SK-N-SH treated with all-trans-retinoic acid at 6 μM for 48 hours (cell line): Measurements from ENCODE around the gene OR6K2.
A peak's percentile ranks its signal among the peaks of the same experiment; 100 is the strongest.

ENCODE experiments used
- ATAC-seq: fragments of 200-7000 bp; cut with Tn5 transposase; 3 replicates; pipeline ENCODE4 v1.9.1; 2020; ENCODE audit warnings: mild to moderate bottlenecking, moderate library complexity
- GLIS3 ChIP-seq: fragments of 250-450 bp; sonication (Bioruptor Pico); IDR thresholded peaks from 2 replicates; pipeline ENCODE4 v1.5.0; 2020; ENCODE audit warnings: mild to moderate bottlenecking, moderate library complexity
- OSR1 ChIP-seq: fragments of 250-450 bp; sonication (Bioruptor Pico); IDR thresholded peaks from 2 replicates; pipeline ENCODE4 v1.8.0; 2022; ENCODE audit warnings: moderate library complexity, mild to moderate bottlenecking, inconsistent platforms
- PPARA ChIP-seq: fragments of 250-450 bp; sonication (Bioruptor Pico); IDR thresholded peaks from 2 replicates; pipeline ENCODE4 v1.5.0; 2020; ENCODE audit warnings: mild to moderate bottlenecking, borderline replicate concordance
- SNAI2 ChIP-seq: fragments of 250-450 bp; sonication (Bioruptor Pico); IDR thresholded peaks from 2 replicates; pipeline ENCODE4 v1.5.0; 2020; ENCODE audit warnings: mild to moderate bottlenecking, moderate library complexity
- TCF4 ChIP-seq: fragments of 250-450 bp; sonication (Bioruptor Pico); IDR thresholded peaks from 2 replicates; pipeline ENCODE4 v1.8.0; 2021; ENCODE audit warnings: mild to moderate bottlenecking, moderate library complexity, borderline replicate concordance
- TOX ChIP-seq: fragments of 250-450 bp; sonication (Bioruptor Pico); IDR thresholded peaks from 2 replicates; pipeline ENCODE4 v1.8.0; 2021; ENCODE audit warnings: mild to moderate bottlenecking, moderate library complexity, borderline replicate concordance
- ZC3H10 ChIP-seq: fragments of 250-450 bp; sonication (Bioruptor Pico); IDR thresholded peaks from 2 replicates; pipeline ENCODE4 v1.5.1; 2021; ENCODE audit warnings: mild to moderate bottlenecking, moderate library complexity
- ZFP3 ChIP-seq: fragments of 250-450 bp; sonication (Bioruptor Pico); IDR thresholded peaks from 2 replicates; pipeline ENCODE4 v1.5.0; 2020; ENCODE audit warnings: mild to moderate bottlenecking, moderate library complexity
- ZFP30 ChIP-seq: fragments of 450-650 bp; formaldehyde crosslinking; IDR thresholded peaks from 2 replicates; pipeline ENCODE4 v1.5.0; 2022; ENCODE audit warnings: mild to moderate bottlenecking, moderate library complexity
- ZNF565 ChIP-seq: fragments of 450-650 bp; formaldehyde crosslinking; conservative IDR thresholded peaks from 2 replicates; pipeline ENCODE4 v1.5.0; 2020; ENCODE audit warnings: low read depth, mild to moderate bottlenecking, moderate library complexity
- ZNF70 ChIP-seq: fragments of 450-650 bp; formaldehyde crosslinking; IDR thresholded peaks from 2 replicates; pipeline ENCODE4 v1.5.0; 2020; ENCODE audit warnings: mild to moderate bottlenecking, moderate library complexity
- ZNF8 ChIP-seq: fragments of 450-650 bp; formaldehyde crosslinking; IDR thresholded peaks from 2 replicates; pipeline ENCODE4 v1.5.0; 2020; ENCODE audit warnings: mild to moderate bottlenecking, moderate library complexity
- TF ChIP-seq, protein P1 (sequence below): fragments of 250-450 bp; sonication (Bioruptor Pico); IDR thresholded peaks from 2 replicates; pipeline ENCODE4 v1.5.0; 2020; ENCODE audit warnings: mild to moderate bottlenecking, moderate library complexity
- TF ChIP-seq, protein P2 (sequence below): fragments of 250-450 bp; sonication (Bioruptor Pico); IDR thresholded peaks from 2 replicates; pipeline ENCODE4 v1.8.0; 2020; ENCODE audit warnings: mild to moderate bottlenecking, moderate library complexity, borderline replicate concordance
- TF ChIP-seq, protein P3 (sequence below): fragments of 250-450 bp; sonication (Bioruptor Pico); IDR thresholded peaks from 2 replicates; pipeline ENCODE4 v1.8.0; 2021; ENCODE audit warnings: low read depth, mild to moderate bottlenecking, moderate library complexity, borderline replicate concordance

OR6K2 gene

DNA sequence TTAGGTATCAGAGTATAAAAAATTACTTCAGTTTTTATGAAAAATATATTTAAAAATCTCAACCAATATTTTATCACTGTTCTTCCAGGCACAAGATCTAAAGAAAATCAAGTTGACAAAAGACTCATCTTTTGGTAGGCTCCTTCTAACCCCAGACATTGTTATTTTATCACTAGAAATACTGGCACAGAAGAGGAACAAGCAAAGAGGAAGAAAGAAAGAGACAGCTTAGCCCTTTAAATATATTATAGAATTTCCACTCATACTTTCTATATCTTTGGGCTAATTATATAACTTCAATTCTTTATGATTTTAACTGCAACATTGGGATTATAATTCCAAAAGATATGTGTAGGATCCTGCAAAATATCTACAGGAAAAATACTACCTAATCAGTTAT lies 46.4 kb downstream of the OR6K2 start:
- ATAC-seq = no peak
- TF ChIP-seq SNAI2 (CRISPR knock-in tag) = no peak
- no peak for TF ChIP-seq ZC3H10 (CRISPR knock-in tag)
- TF ChIP-seq ZNF565 = no peak
- TF ChIP-seq ZNF70 (CRISPR knock-in tag) = no peak
- TF ChIP-seq PPARA (CRISPR knock-in tag) = no peak
- TF ChIP-seq, protein P1, sequence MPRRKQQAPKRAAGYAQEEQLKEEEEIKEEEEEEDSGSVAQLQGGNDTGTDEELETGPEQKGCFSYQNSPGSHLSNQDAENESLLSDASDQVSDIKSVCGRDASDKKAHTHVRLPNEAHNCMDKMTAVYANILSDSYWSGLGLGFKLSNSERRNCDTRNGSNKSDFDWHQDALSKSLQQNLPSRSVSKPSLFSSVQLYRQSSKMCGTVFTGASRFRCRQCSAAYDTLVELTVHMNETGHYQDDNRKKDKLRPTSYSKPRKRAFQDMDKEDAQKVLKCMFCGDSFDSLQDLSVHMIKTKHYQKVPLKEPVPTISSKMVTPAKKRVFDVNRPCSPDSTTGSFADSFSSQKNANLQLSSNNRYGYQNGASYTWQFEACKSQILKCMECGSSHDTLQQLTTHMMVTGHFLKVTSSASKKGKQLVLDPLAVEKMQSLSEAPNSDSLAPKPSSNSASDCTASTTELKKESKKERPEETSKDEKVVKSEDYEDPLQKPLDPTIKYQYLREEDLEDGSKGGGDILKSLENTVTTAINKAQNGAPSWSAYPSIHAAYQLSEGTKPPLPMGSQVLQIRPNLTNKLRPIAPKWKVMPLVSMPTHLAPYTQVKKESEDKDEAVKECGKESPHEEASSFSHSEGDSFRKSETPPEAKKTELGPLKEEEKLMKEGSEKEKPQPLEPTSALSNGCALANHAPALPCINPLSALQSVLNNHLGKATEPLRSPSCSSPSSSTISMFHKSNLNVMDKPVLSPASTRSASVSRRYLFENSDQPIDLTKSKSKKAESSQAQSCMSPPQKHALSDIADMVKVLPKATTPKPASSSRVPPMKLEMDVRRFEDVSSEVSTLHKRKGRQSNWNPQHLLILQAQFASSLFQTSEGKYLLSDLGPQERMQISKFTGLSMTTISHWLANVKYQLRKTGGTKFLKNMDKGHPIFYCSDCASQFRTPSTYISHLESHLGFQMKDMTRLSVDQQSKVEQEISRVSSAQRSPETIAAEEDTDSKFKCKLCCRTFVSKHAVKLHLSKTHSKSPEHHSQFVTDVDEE (CRISPR knock-in tag) = no peak
- TF ChIP-seq, protein P2, sequence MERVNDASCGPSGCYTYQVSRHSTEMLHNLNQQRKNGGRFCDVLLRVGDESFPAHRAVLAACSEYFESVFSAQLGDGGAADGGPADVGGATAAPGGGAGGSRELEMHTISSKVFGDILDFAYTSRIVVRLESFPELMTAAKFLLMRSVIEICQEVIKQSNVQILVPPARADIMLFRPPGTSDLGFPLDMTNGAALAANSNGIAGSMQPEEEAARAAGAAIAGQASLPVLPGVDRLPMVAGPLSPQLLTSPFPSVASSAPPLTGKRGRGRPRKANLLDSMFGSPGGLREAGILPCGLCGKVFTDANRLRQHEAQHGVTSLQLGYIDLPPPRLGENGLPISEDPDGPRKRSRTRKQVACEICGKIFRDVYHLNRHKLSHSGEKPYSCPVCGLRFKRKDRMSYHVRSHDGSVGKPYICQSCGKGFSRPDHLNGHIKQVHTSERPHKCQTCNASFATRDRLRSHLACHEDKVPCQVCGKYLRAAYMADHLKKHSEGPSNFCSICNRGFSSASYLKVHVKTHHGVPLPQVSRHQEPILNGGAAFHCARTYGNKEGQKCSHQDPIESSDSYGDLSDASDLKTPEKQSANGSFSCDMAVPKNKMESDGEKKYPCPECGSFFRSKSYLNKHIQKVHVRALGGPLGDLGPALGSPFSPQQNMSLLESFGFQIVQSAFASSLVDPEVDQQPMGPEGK = no peak
- no peak for TF ChIP-seq GLIS3 (CRISPR knock-in tag)
- no peak for TF ChIP-seq TCF4
- no peak for TF ChIP-seq ZFP3 (CRISPR knock-in tag)
- TF ChIP-seq OSR1 = no peak
- TF ChIP-seq, all 23 proteins: peak for 0

DNA sequence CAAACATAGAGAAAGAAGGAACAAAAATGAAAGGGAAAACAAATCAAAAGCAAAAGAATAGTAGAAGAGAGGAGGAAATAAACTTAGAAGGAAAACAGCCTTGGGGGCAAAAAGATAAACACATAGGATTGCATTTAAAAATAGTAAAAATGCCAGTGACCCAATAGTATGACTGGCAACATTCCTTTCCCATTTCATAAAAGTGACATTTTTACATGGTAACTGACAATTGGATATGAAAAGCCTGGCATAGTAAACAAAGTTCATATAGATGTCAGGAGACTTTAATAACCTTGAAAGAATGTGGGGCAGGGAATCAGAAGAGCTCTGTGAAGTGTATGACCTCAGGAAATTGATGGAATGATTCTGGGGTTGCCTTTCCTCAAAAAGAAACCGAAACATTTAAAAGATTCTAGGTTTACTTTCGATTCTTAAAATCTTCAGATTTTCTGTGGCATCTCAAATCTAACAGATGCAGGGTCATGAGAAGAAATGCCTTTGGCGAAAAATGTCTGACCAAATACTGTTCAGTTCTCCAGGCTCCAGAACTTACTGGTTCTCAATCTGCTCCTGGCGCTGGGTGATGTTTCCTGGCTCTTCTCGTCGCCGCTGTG lies 47.6 kb downstream of the OR6K2 start:
- ATAC-seq = peak; percentile 79
- TF ChIP-seq ZNF565 (no peak), TOX (no peak), OSR1 (no peak), ZFP30 (no peak), GLIS3 (CRISPR knock-in tag) (no peak), ZC3H10 (CRISPR knock-in tag) (no peak), ZNF8 (CRISPR knock-in tag) (no peak), ZNF70 (CRISPR knock-in tag) (no peak)
- TF ChIP-seq, protein P3, sequence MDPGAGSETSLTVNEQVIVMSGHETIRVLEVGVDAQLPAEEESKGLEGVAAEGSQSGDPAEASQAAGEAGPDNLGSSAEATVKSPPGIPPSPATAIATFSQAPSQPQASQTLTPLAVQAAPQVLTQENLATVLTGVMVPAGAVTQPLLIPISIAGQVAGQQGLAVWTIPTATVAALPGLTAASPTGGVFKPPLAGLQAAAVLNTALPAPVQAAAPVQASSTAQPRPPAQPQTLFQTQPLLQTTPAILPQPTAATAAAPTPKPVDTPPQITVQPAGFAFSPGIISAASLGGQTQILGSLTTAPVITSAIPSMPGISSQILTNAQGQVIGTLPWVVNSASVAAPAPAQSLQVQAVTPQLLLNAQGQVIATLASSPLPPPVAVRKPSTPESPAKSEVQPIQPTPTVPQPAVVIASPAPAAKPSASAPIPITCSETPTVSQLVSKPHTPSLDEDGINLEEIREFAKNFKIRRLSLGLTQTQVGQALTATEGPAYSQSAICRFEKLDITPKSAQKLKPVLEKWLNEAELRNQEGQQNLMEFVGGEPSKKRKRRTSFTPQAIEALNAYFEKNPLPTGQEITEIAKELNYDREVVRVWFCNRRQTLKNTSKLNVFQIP (CRISPR knock-in tag) = no peak
